Thoracic aorta (tissue), 2 donors: ENCODE measurements around the gene GJB6. TPM values are rescaled to one million over a fixed set of nuclear protein-coding genes. Genes with fewer than 3 reads are reported as not detected.

ENCODE experiments used
- ATAC-seq: fragments of 150-250 bp; one replicate; pipeline ENCODE4 v1.8.0; 2017; ENCODE audit warnings: low read depth; ENCODE audit not compliant: insufficient number of reproducible peaks, low FRiP score
- DNase-seq: peaks from one replicate; pipeline ENCODE4 v3.0.0-alpha.2; 2020; ENCODE audit warnings: low spot score
- H3K27ac ChIP-seq, 2 donors: fragments of 200-600 bp; sonication (generic); 1 replicate in 1 of 2; 2 replicates in 1 of 2; pipeline ENCODE4 v1.5.1; 2016; ENCODE audit warnings: mild to moderate bottlenecking in 2 of 2, moderate library complexity in 2 of 2
- H3K27me3 ChIP-seq: fragments of 200-600 bp; sonication (generic); replicated peaks from 2 replicates; pipeline ENCODE4 v1.6.0; 2016; ENCODE audit warnings: mild to moderate bottlenecking; ENCODE audit not compliant: insufficient read depth
- H3K36me3 ChIP-seq: fragments of 200-600 bp; sonication (generic); one replicate; pipeline ENCODE4 v1.5.1; 2016
- H3K4me1 ChIP-seq, 2 donors: fragments of 200-600 bp; sonication (generic); 1 replicate in 1 of 2; 2 replicates in 1 of 2; pipeline versions ENCODE4 v1.5.1 to v1.6.0; 2016; ENCODE audit warnings: low read depth in 2 of 2, mild to moderate bottlenecking in 1 of 2; ENCODE audit not compliant: control insufficient read depth in 1 of 2
- H3K4me3 ChIP-seq: fragments of 200-600 bp; sonication (generic); 2 replicates; pipeline ENCODE4 v1.5.1; 2016; ENCODE audit warnings: mild to moderate bottlenecking
- H3K9me3 ChIP-seq: fragments of 200-600 bp; sonication (generic); 2 replicates; pipeline ENCODE4 v1.5.1; 2016
- total RNA-seq, 2 donors: library from RNA; depleted of rRNA; stranded (reverse); fragments of >200 nt; gene quantifications; one replicate each; pipeline versions ENCODE4 v1.1.0 to v1.2.3, GENCODE V29; 2016
- TF ChIP-seq, protein P1 (sequence below): fragments of 200-600 bp; sonication (generic); IDR thresholded peaks from one replicate; pipeline ENCODE4 v1.5.1; 2019; ENCODE audit warnings: antibody characterized with exemption

GJB6 gene
- total RNA-seq, 2 donors from 2014 or later = not detected

DNA sequence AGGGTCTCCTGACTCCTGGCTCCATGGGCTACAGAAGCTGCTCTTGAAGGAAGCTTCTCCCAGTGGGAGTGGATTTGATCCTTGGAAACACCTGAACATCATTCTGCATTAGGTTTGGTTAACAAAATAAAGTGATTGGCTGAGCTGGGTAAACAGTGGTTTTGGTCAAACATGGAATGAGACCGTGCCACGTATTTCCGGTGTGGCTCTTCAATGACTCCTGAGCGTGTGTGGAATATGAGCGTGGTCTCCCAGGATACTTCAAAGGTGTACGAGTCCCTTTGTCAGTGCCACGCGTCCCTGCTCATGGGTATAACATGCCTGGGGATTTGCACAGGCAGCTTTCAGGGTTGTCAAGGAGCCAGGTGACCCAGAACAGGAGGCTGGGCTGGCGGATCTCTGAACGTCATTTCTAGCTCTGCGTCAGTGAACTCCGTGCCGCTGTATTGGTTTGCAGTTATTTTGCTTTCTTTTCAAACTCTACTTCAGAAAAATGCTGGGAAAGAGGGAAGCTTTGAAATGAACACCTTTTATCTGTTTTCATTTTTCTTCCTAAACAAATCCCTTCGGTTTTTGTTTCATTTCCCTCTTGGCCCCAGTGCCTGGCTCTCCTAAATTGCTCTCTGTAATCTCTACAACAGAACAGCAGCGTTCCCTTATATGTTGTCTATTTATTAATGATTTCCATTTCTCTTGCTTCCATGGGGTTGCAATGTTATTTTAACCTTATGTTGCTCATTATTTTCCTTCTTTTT is 26.3 kb upstream of the GJB6 start:
- Histone ChIP-seq H3K27ac (no peak overlapping the region), H3K4me1 (no peaks in the 10 kb centered on the region), H3K4me3 (no peak overlapping the region), H3K27me3 (no peaks in the 10 kb centered on the region), H3K9me3 (no peaks in the 10 kb centered on the region), H3K36me3 (no peaks in the 10 kb centered on the region)
- no peak for DNase-seq
- TF ChIP-seq, protein P1, sequence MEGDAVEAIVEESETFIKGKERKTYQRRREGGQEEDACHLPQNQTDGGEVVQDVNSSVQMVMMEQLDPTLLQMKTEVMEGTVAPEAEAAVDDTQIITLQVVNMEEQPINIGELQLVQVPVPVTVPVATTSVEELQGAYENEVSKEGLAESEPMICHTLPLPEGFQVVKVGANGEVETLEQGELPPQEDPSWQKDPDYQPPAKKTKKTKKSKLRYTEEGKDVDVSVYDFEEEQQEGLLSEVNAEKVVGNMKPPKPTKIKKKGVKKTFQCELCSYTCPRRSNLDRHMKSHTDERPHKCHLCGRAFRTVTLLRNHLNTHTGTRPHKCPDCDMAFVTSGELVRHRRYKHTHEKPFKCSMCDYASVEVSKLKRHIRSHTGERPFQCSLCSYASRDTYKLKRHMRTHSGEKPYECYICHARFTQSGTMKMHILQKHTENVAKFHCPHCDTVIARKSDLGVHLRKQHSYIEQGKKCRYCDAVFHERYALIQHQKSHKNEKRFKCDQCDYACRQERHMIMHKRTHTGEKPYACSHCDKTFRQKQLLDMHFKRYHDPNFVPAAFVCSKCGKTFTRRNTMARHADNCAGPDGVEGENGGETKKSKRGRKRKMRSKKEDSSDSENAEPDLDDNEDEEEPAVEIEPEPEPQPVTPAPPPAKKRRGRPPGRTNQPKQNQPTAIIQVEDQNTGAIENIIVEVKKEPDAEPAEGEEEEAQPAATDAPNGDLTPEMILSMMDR = no peak
- no peak for ATAC-seq

DNA sequence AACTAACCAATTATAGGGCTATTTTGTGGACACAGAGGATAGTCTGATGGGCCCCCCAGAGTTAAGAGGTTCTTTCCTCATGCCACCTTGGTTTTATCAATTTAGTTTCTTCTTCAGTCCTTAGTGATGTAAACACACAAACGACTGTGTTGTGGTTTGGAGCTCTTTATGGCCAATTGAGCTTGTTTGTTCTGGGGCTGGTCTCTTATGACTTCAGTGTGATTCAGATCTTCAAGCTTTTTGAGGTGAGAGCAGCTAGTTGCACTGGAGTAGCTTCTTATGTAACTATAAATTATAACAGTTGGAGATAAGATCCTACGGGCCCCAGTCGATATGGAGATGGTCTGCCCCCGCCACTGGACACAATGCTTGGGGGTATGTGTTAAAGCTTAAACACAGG is 22.0 kb upstream of the GJB6 start:
- no peak for ATAC-seq
- no peak for DNase-seq

GRCh38 chr13:20249913-20250312 is 17.8 kb upstream of the GJB6 start:
- H3K36me3 ChIP-seq = no peaks in the 10 kb centered on the region
- no peaks in the 10 kb centered on the region for H3K4me1 ChIP-seq
- no peaks in the 10 kb centered on the region for H3K9me3 ChIP-seq
- no peak overlapping the region for H3K27ac ChIP-seq
- H3K4me3 ChIP-seq = no peak overlapping the region
- H3K27me3 ChIP-seq = no peaks in the 10 kb centered on the region
- no peak for ATAC-seq
- TF ChIP-seq, protein P1 = no peak
- no peak for DNase-seq

More for the DNA sequence above, 22.0 kb upstream of the GJB6 start:
- H3K4me3 ChIP-seq = no peak overlapping the region
- H3K4me1 ChIP-seq = no peaks in the 10 kb centered on the region
- H3K27ac ChIP-seq = no peak overlapping the region
- H3K9me3 ChIP-seq = no peaks in the 10 kb centered on the region
- TF ChIP-seq, protein P1 = no peak
- H3K36me3 ChIP-seq = no peaks in the 10 kb centered on the region
- H3K27me3 ChIP-seq = no peaks in the 10 kb centered on the region

DNA sequence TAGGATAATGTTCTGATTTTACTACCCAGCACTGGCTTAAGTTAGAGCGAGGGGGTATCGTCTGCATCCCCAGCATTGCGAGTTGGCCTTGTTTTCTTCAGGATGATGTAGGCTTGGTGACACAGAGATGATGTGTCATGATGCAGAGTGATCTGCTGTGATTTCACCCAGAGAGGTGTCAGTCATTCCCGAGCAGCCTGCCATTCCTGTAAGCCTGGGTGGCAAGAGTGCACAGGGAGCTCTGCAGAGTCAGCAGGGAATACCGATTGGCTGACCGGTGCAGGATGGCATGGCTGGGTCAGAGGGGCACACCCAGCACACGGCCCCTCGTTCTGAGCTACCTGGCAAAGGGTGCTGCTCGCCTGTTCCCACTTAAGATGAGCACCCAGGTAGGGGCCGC is 15.8 kb upstream of the GJB6 start:
- no peaks in the 10 kb centered on the region for H3K36me3 ChIP-seq
- no peaks in the 10 kb centered on the region for H3K4me1 ChIP-seq
- ATAC-seq (no peak), DNase-seq (no peak)
- no peak overlapping the region for H3K4me3 ChIP-seq
- no peaks in the 10 kb centered on the region for H3K27me3 ChIP-seq
- TF ChIP-seq, protein P1 = no peak
- H3K9me3 ChIP-seq = no peaks in the 10 kb centered on the region
- H3K27ac ChIP-seq = no peak overlapping the region

DNA sequence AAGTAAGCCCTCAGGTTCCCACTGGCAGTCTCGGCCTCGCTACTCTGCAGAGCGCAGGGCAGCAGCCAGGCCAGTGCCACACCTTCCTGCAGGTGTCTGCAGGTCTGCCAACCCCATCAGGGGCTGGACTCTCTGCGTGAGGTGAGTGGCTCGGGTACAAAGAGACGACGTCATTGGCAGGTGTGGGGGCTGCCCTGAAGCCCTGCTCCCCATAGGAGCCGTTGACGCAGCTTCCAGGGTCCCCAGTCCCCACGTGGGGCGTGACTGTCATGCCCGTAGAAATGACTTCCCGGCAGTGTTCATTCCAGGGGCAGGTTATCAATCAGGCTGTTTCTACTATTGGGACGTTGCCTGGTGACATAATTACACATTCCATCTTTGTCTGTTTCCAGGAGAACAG is 15.3 kb upstream of the GJB6 start:
- H3K4me3 ChIP-seq = no peak overlapping the region
- DNase-seq (no peak), ATAC-seq (no peak)
- no peaks in the 10 kb centered on the region for H3K4me1 ChIP-seq
- H3K27me3 ChIP-seq = no peaks in the 10 kb centered on the region
- H3K27ac ChIP-seq = no peak overlapping the region
- TF ChIP-seq, protein P1 = no peak
- no peaks in the 10 kb centered on the region for H3K36me3 ChIP-seq
- no peaks in the 10 kb centered on the region for H3K9me3 ChIP-seq
